ENCODE measurements around the gene TRAPPC11.

Gene TRAPPC11

DNA sequence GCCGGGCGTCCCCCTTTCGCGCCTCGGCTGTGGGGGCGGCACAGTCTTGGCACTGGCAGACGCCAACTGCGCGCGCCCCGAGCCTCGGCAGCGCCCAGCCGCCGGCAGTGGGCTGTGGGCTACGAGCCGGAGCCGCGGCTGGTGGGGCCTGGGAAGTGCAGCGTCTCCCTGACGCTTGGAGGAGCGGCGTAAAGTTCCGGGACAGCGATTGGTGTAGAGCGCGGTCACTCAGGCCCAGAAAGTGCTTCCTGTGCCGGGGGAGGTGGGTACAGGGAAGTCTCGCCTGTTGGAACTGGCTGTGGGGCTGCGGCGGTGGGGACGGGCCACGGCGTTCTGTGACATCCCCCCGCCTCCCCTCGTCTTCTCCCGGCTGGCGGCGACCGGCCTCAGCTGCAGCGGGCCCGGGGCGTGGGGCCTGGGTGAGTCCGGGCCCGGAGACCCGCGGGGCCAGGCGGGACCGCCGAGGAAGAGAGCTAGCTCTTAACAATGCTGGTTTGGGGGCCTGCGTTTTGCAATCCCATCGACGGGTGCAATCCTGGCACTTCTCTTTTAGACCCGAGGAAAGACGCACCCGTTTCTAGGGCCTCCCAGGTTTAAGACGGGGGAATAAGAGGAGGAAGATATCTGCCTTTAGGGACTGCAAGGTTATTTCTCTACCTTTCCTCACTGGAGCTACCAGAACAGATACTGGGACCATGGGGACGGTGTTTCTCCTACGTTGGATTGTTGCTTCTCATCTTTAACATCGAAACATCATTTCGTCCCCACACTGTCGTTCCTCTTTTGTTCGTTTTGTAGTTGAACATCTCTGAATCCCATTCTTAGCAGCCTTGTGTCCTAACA is at the start of gene TRAPPC11, which contains the start of gene RWDD4:
TSS of gene TRAPPC11 (plus strand) at position 265 of the 843 bp plus-strand sequence. CDS start 4,575 bp downstream, outside the sequence.
TSS of gene RWDD4 (minus strand) at position 157 of the 843 bp plus-strand sequence. CDS start 233 bp downstream, outside the sequence.
- TF ChIP-seq, protein P1, sequence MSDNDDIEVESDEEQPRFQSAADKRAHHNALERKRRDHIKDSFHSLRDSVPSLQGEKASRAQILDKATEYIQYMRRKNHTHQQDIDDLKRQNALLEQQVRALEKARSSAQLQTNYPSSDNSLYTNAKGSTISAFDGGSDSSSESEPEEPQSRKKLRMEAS (IDR thresholded peaks at IDR 0.05; ENCODE audit: low read depth, low read length): 0 out of 2 replicates have a peak, but pooled peaks have one; percentile 17
- TF ChIP-seq POLR2A (IDR thresholded peaks at IDR 0.05; ENCODE audit: extremely low read depth, insufficient read length): peak; percentile 59
- no peak for TF ChIP-seq MYC (IDR thresholded peaks at IDR 0.05; ENCODE audit: low read depth, low read length)
- H3K4me3 ChIP-seq (ENCODE audit: low read depth, low read length): peak within 1 kb of the TSS; percentile 99
- peak; percentile 99 for DNase-seq (ENCODE audit: low read depth)

DNA sequence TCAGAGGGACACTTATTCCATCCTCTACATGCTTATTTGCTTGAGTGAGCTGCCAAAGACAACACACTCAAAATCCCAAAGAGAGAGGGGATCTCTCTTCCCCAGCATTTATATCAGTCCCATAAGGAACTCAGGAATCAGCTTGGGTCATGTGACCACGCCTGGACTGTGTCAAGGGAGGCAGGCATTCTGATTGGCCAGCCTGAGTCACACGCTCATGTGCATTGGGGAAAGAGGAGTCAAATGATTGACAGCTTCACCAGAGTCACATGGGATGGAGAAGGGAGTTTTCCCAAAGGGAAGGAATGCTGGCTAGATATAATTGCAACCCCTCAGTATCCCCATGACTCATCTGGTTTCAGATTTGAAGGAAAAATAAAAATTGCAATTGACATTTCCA is 49.1 kb upstream of the TRAPPC11 start:
- TF ChIP-seq, protein P1 (IDR thresholded peaks at IDR 0.05; ENCODE audit: low read depth, low read length): no peak
- TF ChIP-seq, protein P2, sequence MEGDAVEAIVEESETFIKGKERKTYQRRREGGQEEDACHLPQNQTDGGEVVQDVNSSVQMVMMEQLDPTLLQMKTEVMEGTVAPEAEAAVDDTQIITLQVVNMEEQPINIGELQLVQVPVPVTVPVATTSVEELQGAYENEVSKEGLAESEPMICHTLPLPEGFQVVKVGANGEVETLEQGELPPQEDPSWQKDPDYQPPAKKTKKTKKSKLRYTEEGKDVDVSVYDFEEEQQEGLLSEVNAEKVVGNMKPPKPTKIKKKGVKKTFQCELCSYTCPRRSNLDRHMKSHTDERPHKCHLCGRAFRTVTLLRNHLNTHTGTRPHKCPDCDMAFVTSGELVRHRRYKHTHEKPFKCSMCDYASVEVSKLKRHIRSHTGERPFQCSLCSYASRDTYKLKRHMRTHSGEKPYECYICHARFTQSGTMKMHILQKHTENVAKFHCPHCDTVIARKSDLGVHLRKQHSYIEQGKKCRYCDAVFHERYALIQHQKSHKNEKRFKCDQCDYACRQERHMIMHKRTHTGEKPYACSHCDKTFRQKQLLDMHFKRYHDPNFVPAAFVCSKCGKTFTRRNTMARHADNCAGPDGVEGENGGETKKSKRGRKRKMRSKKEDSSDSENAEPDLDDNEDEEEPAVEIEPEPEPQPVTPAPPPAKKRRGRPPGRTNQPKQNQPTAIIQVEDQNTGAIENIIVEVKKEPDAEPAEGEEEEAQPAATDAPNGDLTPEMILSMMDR (IDR thresholded peaks at IDR 0.05; ENCODE audit: low read depth, low read length): no peak
- DNase-seq (ENCODE audit: low read depth): no peak

DNA sequence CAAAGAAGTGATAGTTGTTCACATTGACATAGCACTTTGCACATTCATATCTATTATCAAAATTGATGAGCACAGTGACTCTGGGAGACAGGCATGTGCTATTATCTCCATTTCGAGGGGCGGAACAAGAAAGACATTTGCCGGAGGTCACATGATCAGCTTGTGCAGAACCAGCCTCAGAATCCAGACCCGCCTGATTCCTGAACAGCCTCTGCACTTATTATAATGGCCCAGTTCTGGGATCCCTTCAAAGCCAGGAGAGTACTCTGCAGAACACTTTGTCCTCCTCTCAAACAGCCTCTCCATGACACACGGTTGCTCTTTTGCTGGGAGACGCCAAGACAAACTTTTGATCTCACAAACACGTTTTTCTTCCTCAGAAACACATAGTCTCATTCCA is 48.5 kb upstream of the TRAPPC11 start:
- TF ChIP-seq, protein P2 (IDR thresholded peaks at IDR 0.05; ENCODE audit: low read depth, low read length): no peak
- TF ChIP-seq POLR2A (IDR thresholded peaks at IDR 0.05; ENCODE audit: extremely low read depth, insufficient read length) (no peak), MYC (IDR thresholded peaks at IDR 0.05; ENCODE audit: low read depth, low read length) (no peak)
- TF ChIP-seq, protein P1 (IDR thresholded peaks at IDR 0.05; ENCODE audit: low read depth, low read length): no peak
- DNase-seq (ENCODE audit: low read depth): no peak
- H3K4me3 ChIP-seq (ENCODE audit: low read depth, low read length): no peak overlapping the region

More for the DNA sequence above, 49.1 kb upstream of the TRAPPC11 start:
- H3K4me3 ChIP-seq (ENCODE audit: low read depth, low read length): no peak overlapping the region

DNA sequence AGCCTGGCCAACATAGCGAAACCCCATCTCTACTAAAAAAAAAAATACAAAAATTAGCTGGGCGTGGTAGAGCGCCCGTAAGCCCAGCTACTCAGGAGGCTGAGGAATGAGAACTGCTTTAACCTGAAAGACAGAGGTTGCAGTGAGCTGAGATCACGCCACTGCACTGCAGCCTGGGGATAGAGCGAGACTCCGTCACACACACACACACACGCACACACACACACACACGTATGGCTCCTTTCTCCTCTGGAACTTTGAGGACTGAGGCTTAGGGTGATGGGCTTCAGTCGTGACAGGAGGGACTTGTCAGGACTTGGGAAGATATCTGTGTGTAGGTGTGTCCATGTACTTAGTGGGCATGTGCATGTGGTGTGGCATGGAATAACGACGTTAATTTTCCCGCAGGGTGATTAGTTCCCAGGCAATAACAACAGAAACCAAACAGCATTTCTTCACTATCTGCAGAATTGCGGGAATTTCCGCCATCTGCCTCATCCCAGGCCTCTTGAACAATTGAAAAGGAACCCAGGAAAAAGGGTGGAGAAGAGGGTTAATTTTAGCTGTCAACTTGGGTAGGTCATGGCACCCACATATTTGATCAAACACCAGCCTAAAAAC is 47.8 kb upstream of the TRAPPC11 start:
- no peak for DNase-seq (ENCODE audit: low read depth)
- TF ChIP-seq, protein P1 (IDR thresholded peaks at IDR 0.05; ENCODE audit: low read depth, low read length): no peak
- TF ChIP-seq MYC (IDR thresholded peaks at IDR 0.05; ENCODE audit: low read depth, low read length): no peak
- TF ChIP-seq, protein P2 (IDR thresholded peaks at IDR 0.05; ENCODE audit: low read depth, low read length): no peak
- TF ChIP-seq POLR2A (IDR thresholded peaks at IDR 0.05; ENCODE audit: extremely low read depth, insufficient read length): no peak
- no peak overlapping the region for H3K4me3 ChIP-seq (ENCODE audit: low read depth, low read length)

DNA sequence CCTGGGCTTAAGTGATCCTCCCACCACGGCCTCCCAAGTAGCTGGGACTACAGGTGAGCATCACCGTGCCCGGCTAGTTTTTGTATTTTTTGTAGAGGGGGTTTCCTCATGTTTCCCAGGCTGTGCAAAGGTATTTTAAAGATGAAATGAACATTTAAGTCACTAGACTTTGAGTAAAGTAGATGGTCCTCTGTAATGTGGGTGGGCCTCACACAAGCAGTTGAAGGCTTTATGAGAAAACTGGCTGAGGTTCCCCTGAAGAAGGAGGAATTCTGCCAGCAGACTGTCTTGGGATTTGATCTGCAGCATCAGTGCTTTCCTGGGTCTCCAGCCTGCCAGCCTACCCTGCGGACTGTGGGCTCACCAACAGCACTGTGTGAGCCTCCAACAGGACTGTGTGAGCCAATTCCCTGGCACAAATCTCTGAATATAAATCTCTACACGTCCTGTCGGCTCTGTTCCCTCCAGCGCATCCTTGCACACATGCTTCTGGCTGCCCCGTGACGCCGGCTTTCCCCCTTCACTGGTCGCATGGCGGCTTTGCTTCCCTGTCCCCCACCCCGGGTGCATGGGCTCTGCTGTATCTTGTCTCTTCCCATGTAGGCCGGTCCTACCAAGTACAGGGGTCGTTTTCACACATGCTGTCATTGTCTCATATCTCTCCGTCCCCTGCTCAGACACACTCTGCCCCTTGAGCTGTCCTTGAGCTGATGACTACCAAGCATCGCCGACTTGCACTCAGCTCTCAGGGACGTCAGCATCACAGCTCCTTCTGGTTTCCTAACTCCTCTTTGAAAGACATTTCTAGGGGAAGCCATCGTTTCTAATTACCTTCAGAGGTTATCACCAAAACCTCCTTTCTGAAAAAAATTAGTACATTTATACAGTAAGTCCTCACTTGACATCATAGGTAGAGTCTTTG is 46.5 kb upstream of the TRAPPC11 start:
- H3K4me3 ChIP-seq (ENCODE audit: low read depth, low read length): no peak overlapping the region
- no peak for DNase-seq (ENCODE audit: low read depth)
- TF ChIP-seq MYC (IDR thresholded peaks at IDR 0.05; ENCODE audit: low read depth, low read length) (no peak), POLR2A (IDR thresholded peaks at IDR 0.05; ENCODE audit: extremely low read depth, insufficient read length) (no peak)
- TF ChIP-seq, protein P2 (IDR thresholded peaks at IDR 0.05; ENCODE audit: low read depth, low read length): no peak
